Colonic mucosa (tissue), 4 donors: ENCODE results near the gene GRM8. TPM values are rescaled to one million over a fixed set of nuclear protein-coding genes. Genes with fewer than 3 reads are reported as not detected.
"Not testable (repeated sequence)": the region's sequence is repeated elsewhere in the genome, so short reads cannot be mapped to it uniquely, and the experiment has no call there.

Experiments used
- DNase-seq: peaks from one replicate; pipeline ENCODE4 v3.0.0-alpha.2; 2020
- H3K27ac ChIP-seq: fragments of 200-600 bp; one replicate; pipeline ENCODE4 v1.8.0; 2021
- H3K27me3 ChIP-seq: fragments of 200-600 bp; one replicate; pipeline ENCODE4 v1.8.0; 2021
- H3K36me3 ChIP-seq: fragments of 200-600 bp; one replicate; pipeline ENCODE4 v1.8.0; 2021
- H3K4me1 ChIP-seq: fragments of 200-600 bp; one replicate; pipeline ENCODE4 v1.8.0; 2021; ENCODE audit warnings: mild to moderate bottlenecking
- H3K4me3 ChIP-seq: fragments of 200-600 bp; one replicate; pipeline ENCODE4 v1.8.0; 2021
- H3K9ac ChIP-seq, 2 donors: one replicate each; pipeline ENCODE4 v1.7.0; 2013; ENCODE audit warnings: control low read depth in 2 of 2, low read depth in 2 of 2, low read length in 2 of 2
- H3K9me3 ChIP-seq: fragments of 200-600 bp; one replicate; pipeline ENCODE4 v1.8.0; 2021
- intact Hi-C: fragments of 100-400 bp; cut with DNase I; formaldehyde crosslinking; loops from one replicate; pipeline ENCODE4 v1.14.1; 2022
- total RNA-seq, 2 donors: library from RNA; stranded (reverse); fragmentation: NEBNext Ultra II Directional in 1 of 2; extraction: Animal tissue kit (Norgen Biotek cat#: 25700) in 1 of 2; gene quantifications; one replicate each; pipeline ENCODE4 v1.2.1, GENCODE V29; 2021
- TF ChIP-seq, protein P1 (sequence below): fragments of 200-600 bp; IDR thresholded peaks from one replicate; pipeline ENCODE4 v1.8.0; 2022; ENCODE audit warnings: antibody characterized with exemption, mild to moderate bottlenecking
- donor health status: healthy.
- donor health status: DM: no; HTN: no; CAD: no.
- donor health status: DM: no; HTN: no; CAD: no.

GRM8 gene
- total RNA-seq, 2 donors from 2014 or later = 2.2 to 2.5 TPM

- no peak overlapping the region for H3K27ac ChIP-seq
- no peaks in the 10 kb centered on the region for H3K9me3 ChIP-seq
- H3K36me3 ChIP-seq = no peaks in the 10 kb centered on the region
- H3K9ac ChIP-seq = no peak overlapping the region
- no peaks in the 10 kb centered on the region for H3K27me3 ChIP-seq
- H3K4me1 ChIP-seq = no peaks in the 10 kb centered on the region
- no peak overlapping the region for H3K4me3 ChIP-seq
- TF ChIP-seq, protein P1, sequence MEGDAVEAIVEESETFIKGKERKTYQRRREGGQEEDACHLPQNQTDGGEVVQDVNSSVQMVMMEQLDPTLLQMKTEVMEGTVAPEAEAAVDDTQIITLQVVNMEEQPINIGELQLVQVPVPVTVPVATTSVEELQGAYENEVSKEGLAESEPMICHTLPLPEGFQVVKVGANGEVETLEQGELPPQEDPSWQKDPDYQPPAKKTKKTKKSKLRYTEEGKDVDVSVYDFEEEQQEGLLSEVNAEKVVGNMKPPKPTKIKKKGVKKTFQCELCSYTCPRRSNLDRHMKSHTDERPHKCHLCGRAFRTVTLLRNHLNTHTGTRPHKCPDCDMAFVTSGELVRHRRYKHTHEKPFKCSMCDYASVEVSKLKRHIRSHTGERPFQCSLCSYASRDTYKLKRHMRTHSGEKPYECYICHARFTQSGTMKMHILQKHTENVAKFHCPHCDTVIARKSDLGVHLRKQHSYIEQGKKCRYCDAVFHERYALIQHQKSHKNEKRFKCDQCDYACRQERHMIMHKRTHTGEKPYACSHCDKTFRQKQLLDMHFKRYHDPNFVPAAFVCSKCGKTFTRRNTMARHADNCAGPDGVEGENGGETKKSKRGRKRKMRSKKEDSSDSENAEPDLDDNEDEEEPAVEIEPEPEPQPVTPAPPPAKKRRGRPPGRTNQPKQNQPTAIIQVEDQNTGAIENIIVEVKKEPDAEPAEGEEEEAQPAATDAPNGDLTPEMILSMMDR = no peak
- intact Hi-C loops = no loop called here
- DNase-seq = no peak
Observed at GRCh38 chr7:126685018-126685573, 567.6 kb downstream of the GRM8 start.

DNA sequence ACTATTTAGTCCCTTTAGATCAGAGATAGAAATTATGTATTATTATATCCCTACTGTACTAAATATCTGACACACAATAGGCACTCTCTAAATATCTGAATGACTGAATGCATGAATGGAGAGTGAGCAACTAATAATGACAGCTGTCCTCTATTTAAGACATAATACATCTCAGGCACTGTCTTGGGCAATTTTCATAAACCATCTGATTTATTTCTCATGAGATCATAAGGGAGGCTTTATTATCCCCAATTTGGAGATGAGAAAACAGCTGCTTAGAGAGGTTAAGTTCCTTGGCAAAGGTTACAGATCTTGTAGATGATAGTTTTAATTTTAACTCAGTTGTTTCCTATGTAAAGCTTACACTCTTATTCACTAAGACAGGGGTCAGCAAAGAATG, 570.6 kb downstream of the GRM8 start:
- no peaks in the 10 kb centered on the region for H3K27me3 ChIP-seq
- no peaks in the 10 kb centered on the region for H3K36me3 ChIP-seq
- H3K4me1 ChIP-seq = no peaks in the 10 kb centered on the region
- H3K4me3 ChIP-seq = no peak overlapping the region
- DNase-seq = no peak
- H3K9me3 ChIP-seq = no peaks in the 10 kb centered on the region
- no peak overlapping the region for H3K9ac ChIP-seq
- H3K27ac ChIP-seq = no peak overlapping the region
- intact Hi-C loops = no loop called here
- TF ChIP-seq, protein P1 = no peak

GRCh38 chr7:126668762-126669161, 584.0 kb downstream of the GRM8 start:
- H3K4me1 ChIP-seq, H3K27me3 ChIP-seq, H3K9ac ChIP-seq, H3K9me3 ChIP-seq, H3K27ac ChIP-seq, H3K36me3 ChIP-seq, DNase-seq, intact Hi-C loops, H3K4me3 ChIP-seq: not testable (repeated sequence)

DNA sequence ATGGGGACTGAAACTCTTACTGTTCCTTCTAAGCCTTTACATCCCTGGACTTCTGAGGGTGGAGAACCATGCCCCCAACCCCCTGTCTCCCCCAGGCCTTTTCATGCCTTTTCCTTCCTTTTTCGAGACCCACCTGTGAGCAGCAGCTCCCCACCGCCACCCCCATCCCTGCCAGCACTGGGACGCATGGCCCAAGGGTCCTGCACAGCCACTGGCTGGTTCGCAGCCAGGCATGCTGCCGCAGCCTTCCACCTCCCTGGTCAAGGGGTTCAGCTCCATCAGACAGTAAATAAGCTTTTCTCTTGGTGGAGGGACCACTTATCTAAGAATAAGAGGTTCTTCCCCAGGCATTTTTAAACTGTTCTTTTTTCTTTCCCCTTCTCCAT, 584.4 kb downstream of the GRM8 start:
- Histone ChIP-seq H3K27ac (no peak overlapping the region), H3K9ac (no peak overlapping the region), H3K4me1 (no peaks in the 10 kb centered on the region), H3K9me3 (no peaks in the 10 kb centered on the region), H3K4me3 (no peak overlapping the region), H3K36me3 (no peaks in the 10 kb centered on the region), H3K27me3 (no peaks in the 10 kb centered on the region)
- intact Hi-C loops = no loop called here
- no peak for DNase-seq
- TF ChIP-seq, protein P1 = no peak

DNA sequence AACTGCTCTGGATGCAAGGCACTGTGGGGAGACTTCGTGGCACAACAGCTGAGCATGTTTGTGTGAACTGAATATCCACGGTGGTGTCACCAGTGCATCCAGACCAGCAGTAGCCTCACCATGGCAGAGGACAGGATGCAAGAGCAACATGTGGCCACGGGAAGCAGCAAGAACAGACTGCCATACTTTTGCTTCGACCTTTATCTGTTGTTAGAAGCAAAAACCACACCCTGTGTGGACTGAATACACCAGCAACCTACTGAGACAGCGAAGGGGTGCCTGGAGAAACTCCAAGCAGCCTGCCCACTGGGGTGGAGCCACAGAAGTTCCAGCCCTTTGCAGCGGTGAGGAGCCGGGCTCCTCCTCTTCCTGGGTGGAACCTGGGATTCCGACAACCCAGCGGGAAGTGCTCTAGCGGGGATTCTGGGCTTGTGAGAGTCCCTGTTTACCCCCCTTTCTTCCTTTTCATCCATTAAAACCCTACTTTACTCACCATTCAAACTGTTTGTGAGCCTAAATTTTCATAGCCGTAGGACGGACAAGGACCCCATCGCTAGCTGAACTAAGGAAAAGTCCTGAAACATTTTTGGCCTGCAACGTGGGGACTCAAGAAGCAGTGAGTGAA, 584.9 kb downstream of the GRM8 start:
- TF ChIP-seq, protein P1 = no peak
- intact Hi-C loops = no loop called here
- Histone ChIP-seq H3K4me1 (no peaks in the 10 kb centered on the region), H3K27ac (no peak overlapping the region), H3K27me3 (no peaks in the 10 kb centered on the region), H3K9me3 (no peaks in the 10 kb centered on the region), H3K9ac (no peak overlapping the region), H3K4me3 (no peak overlapping the region), H3K36me3 (no peaks in the 10 kb centered on the region)
- DNase-seq = no peak

GRCh38 chr7:126662856-126663255, 589.9 kb downstream of the GRM8 start:
- intact Hi-C loops = no loop called here
- H3K9me3 ChIP-seq = no peaks in the 10 kb centered on the region
- no peak overlapping the region for H3K27ac ChIP-seq
- no peaks in the 10 kb centered on the region for H3K36me3 ChIP-seq
- no peaks in the 10 kb centered on the region for H3K27me3 ChIP-seq
- H3K4me1 ChIP-seq = no peaks in the 10 kb centered on the region
- no peak for DNase-seq
- no peak overlapping the region for H3K4me3 ChIP-seq
- H3K9ac ChIP-seq = no peak overlapping the region
- TF ChIP-seq, protein P1 = no peak
